A375 (cell line): ENCODE measurements around the gene HPF1. TPM values are rescaled to one million over a fixed set of nuclear protein-coding genes. Genes with fewer than 3 reads are reported as not detected.

Experiments
- total RNA-seq: library from RNA; depleted of rRNA; stranded (reverse); fragments of >200 nt; shearing (Covaris generic); gene quantifications from 2 replicates; pipeline ENCODE4 v1.2.3, GENCODE V29; 2014; rRNA removed

Gene HPF1
- 13.4 and 15.6 TPM in 2 replicates for total RNA-seq

GRCh38 chr4:169757575-169758184, at the start of gene HPF1:
Gene HPF1, minus strand, starts transcription at chr4:169757944. Its CDS starts 67 bp downstream, at chr4:169757877.

Other genes starting within 250 kb of the HPF1 start
- 5.0 and 6.7 TPM in 2 replicates for gene NEK1, start 145.4 kb downstream of the HPF1 start, total RNA-seq
- gene CLCN3, start 137.4 kb downstream of the HPF1 start, total RNA-seq: 25.7 and 30.7 TPM in 2 replicates